Measurements from ENCODE around the gene FCRLB.
"Not testable (repeated sequence)": the region's sequence is repeated elsewhere in the genome, so short reads cannot be mapped to it uniquely, and the experiment has no call there.

Gene FCRLB, protein sequence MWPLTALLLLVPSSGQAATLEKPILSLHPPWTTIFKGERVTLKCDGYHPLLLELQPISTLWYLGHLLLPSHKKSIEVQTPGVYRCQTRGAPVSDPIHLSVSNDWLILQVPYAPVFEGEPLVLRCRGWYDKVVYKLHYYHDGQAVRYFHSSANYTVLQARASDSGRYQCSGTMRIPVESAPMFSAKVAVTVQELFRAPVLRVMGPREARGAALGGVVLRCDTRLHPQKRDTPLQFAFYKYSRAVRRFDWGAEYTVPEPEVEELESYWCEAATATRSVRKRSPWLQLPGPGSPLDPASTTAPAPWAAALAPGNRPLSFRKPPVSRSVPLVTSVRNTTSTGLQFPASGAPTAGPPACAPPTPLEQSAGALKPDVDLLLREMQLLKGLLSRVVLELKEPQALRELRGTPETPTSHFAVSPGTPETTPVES

DNA sequence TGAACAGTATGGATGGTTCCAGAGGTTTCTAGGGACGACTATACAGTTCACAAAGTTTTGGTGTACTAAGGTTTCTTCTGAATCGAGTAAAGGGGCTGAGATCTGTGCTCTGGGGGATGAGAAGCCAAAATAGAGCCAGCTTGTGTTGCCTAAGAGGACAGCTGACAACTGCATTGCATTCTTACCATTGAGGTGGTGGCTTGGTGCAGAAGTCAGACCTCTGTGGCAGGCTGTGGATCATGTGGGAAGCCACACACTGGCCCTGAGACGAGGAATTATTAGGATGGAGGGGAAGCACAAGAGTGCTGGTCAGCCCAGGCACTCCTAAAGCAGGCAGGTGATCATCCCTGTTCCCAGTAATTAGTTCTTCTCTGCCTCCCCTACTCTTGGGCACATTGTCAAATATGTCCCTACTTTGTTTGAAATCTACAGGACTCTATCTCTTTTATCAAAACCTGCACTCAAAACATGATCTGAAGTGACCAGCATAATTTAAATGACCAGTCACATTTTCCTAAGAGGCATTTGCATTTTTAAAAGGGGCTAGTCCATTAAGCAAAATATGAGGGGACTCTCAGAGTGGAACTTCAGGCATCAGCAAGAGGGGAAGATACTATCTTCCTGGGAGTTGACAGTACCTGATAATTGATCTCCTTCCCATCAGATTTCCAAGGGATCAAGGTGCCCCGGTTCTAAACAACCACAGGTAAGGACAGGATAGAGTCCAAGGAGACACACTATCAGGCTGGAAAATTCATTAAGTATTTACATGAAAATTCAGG lies at the start of gene FCRLB:
FCRLB (plus strand) TSS at position 589 of the 782 bp plus-strand sequence. CDS start 1,129 bp downstream, outside the sequence.
- H3K4me3 ChIP-seq (ENCODE audit: insufficient read depth, low read length, poor library complexity, severe bottlenecking) = no peak within 1 kb of the TSS
- no peak within 1 kb of the TSS for H3K9ac ChIP-seq (ENCODE audit: low read length)
- no peaks in the 10 kb centered on the region for H4K20me1 ChIP-seq (ENCODE audit: low read depth, low read length)
- H3F3A ChIP-seq (ENCODE audit: insufficient read depth) = peaks cover 13% of the 10 kb centered on the region
- H3K27ac ChIP-seq (ENCODE audit: low read depth, low read length) = no peak within 1 kb of the TSS
- no peaks in the 10 kb centered on the region for H3K9me2 ChIP-seq (replicated peaks; ENCODE audit: insufficient read depth, low read length)
- H3K4me2 ChIP-seq (ENCODE audit: low read depth, low read length, poor library complexity, severe bottlenecking) = peak within 1 kb of the TSS; percentile 18
- TF ChIP-seq EZH2phosphoT487 (conservative IDR thresholded peaks at IDR 0.05; ENCODE audit: low read length) = no peak
- TF ChIP-seq, protein P1, sequence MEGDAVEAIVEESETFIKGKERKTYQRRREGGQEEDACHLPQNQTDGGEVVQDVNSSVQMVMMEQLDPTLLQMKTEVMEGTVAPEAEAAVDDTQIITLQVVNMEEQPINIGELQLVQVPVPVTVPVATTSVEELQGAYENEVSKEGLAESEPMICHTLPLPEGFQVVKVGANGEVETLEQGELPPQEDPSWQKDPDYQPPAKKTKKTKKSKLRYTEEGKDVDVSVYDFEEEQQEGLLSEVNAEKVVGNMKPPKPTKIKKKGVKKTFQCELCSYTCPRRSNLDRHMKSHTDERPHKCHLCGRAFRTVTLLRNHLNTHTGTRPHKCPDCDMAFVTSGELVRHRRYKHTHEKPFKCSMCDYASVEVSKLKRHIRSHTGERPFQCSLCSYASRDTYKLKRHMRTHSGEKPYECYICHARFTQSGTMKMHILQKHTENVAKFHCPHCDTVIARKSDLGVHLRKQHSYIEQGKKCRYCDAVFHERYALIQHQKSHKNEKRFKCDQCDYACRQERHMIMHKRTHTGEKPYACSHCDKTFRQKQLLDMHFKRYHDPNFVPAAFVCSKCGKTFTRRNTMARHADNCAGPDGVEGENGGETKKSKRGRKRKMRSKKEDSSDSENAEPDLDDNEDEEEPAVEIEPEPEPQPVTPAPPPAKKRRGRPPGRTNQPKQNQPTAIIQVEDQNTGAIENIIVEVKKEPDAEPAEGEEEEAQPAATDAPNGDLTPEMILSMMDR (IDR thresholded peaks at IDR 0.05; ENCODE audit: insufficient read depth, low read length, poor library complexity, severe bottlenecking) = no peak
- no peaks in the 10 kb centered on the region for H3K79me2 ChIP-seq (ENCODE audit: insufficient read depth, low read length)
- H2AFZ ChIP-seq (ENCODE audit: low read depth, low read length, severe bottlenecking) = no peak within 1 kb of the TSS
- no peaks in the 10 kb centered on the region for H3K9me3 ChIP-seq (ENCODE audit: insufficient read depth, low read length)
- no peaks in the 10 kb centered on the region for H3K27me3 ChIP-seq (ENCODE audit: low read length)
- no peaks in the 10 kb centered on the region for H3K36me3 ChIP-seq (ENCODE audit: low read length)

DNA sequence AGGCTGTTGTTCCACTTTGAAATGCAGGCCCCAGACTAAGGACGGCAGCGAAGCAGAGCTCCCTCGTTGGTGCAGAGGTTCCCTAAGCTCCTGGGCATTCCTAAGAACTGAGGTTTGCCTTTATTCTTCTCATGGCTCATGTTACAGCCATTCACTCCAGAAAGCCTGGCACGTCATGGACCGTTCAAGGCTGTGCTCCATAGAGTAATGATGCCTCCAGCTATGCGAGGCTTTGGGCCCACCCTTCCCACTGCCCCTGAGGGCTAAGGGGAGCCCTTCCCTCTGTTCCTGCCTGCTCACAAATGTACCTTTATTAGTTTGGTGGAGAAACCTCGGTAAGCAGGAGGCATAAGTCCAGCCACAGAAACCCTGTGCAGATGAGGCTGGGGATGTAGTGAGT lies 47.9 kb upstream of the FCRLB start:
- H2AFZ ChIP-seq (ENCODE audit: low read depth, low read length, severe bottlenecking); H3K27ac ChIP-seq (ENCODE audit: low read depth, low read length); H4K20me1 ChIP-seq (ENCODE audit: low read depth, low read length); H3K79me2 ChIP-seq (ENCODE audit: insufficient read depth, low read length); H3K9me2 ChIP-seq (replicated peaks; ENCODE audit: insufficient read depth, low read length); H3K9ac ChIP-seq (ENCODE audit: low read length); H3K27me3 ChIP-seq (ENCODE audit: low read length); H3F3A ChIP-seq (ENCODE audit: insufficient read depth); H3K4me3 ChIP-seq (ENCODE audit: insufficient read depth, low read length, poor library complexity, severe bottlenecking); H3K9me3 ChIP-seq (ENCODE audit: insufficient read depth, low read length); H3K36me3 ChIP-seq (ENCODE audit: low read length); H3K4me2 ChIP-seq (ENCODE audit: low read depth, low read length, poor library complexity, severe bottlenecking): not testable (repeated sequence)

DNA sequence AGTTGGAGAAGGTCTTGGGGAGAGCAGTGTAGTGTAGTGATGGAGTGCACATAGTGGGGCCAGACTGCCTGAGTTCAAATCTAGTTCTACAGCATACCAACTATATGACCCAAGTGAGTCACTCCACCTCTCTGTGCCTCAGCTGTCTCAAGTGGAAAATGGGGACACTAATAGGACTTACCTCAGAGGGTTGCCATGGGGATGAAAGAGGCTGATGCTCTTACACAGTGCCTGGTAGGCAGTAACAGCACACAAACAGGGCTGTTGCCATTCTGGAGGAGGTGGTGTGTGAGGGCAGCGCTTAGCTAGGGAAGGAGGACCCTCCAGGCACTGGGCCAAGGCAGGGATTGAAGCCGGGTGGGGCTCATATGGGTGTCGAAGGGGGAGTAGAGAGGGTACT lies 46.9 kb upstream of the FCRLB start:
- not testable (repeated sequence) for H3F3A ChIP-seq (ENCODE audit: insufficient read depth); H3K9me2 ChIP-seq (replicated peaks; ENCODE audit: insufficient read depth, low read length); H3K79me2 ChIP-seq (ENCODE audit: insufficient read depth, low read length); H4K20me1 ChIP-seq (ENCODE audit: low read depth, low read length); H3K4me2 ChIP-seq (ENCODE audit: low read depth, low read length, poor library complexity, severe bottlenecking); H2AFZ ChIP-seq (ENCODE audit: low read depth, low read length, severe bottlenecking); H3K27me3 ChIP-seq (ENCODE audit: low read length); H3K9me3 ChIP-seq (ENCODE audit: insufficient read depth, low read length); H3K4me3 ChIP-seq (ENCODE audit: insufficient read depth, low read length, poor library complexity, severe bottlenecking); H3K36me3 ChIP-seq (ENCODE audit: low read length); H3K27ac ChIP-seq (ENCODE audit: low read depth, low read length); H3K9ac ChIP-seq (ENCODE audit: low read length)

DNA sequence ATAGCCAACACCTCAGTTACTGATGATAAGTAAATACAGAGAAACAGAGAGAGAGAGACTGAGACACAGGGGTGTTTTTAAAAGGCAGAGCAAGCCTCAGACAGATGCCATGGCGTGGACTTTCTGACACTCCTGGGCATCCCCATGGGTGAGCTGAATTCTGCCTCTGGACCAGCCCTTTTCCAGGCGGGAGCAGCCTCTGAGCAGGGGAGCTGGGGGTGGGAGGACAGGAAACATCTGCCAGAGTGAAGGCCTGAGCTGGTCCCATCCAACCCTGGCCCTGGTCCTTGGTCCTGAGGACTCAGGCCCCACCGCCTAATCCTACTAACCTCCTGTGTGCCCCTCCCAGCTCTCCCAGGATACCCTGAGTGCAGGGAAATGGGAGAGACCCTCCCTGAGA lies 46.4 kb upstream of the FCRLB start:
- not testable (repeated sequence) for H3K9me2 ChIP-seq (replicated peaks; ENCODE audit: insufficient read depth, low read length); H3K79me2 ChIP-seq (ENCODE audit: insufficient read depth, low read length); H3K27me3 ChIP-seq (ENCODE audit: low read length); H3K36me3 ChIP-seq (ENCODE audit: low read length); H3K9me3 ChIP-seq (ENCODE audit: insufficient read depth, low read length); H3K4me2 ChIP-seq (ENCODE audit: low read depth, low read length, poor library complexity, severe bottlenecking); H2AFZ ChIP-seq (ENCODE audit: low read depth, low read length, severe bottlenecking); H3K27ac ChIP-seq (ENCODE audit: low read depth, low read length); H3K9ac ChIP-seq (ENCODE audit: low read length); H3K4me3 ChIP-seq (ENCODE audit: insufficient read depth, low read length, poor library complexity, severe bottlenecking); H4K20me1 ChIP-seq (ENCODE audit: low read depth, low read length); H3F3A ChIP-seq (ENCODE audit: insufficient read depth)
